Measurements from ENCODE around the gene DDX42.

- TF ChIP-seq CTCF (IDR thresholded peaks at IDR 0.05) (no peak), POLR2A (IDR thresholded peaks at IDR 0.05) (no peak), POLR2AphosphoS5 (IDR thresholded peaks at IDR 0.05; ENCODE audit: insufficient read depth in 1 of 2, low read depth in 1 of 2) (no peak)
Observed at GRCh38 chr17:63754046-63754445, 19.9 kb upstream of the DDX42 start.

Data from vagina (tissue), 2 donors.